D341Med (cell line): ENCODE results near the gene PRDM12.

Experiments
- DNase-seq: peaks from one replicate; pipeline ENCODE4 v3.0.0; 2012; ENCODE audit warnings: low spot score

PRDM12 gene

DNA sequence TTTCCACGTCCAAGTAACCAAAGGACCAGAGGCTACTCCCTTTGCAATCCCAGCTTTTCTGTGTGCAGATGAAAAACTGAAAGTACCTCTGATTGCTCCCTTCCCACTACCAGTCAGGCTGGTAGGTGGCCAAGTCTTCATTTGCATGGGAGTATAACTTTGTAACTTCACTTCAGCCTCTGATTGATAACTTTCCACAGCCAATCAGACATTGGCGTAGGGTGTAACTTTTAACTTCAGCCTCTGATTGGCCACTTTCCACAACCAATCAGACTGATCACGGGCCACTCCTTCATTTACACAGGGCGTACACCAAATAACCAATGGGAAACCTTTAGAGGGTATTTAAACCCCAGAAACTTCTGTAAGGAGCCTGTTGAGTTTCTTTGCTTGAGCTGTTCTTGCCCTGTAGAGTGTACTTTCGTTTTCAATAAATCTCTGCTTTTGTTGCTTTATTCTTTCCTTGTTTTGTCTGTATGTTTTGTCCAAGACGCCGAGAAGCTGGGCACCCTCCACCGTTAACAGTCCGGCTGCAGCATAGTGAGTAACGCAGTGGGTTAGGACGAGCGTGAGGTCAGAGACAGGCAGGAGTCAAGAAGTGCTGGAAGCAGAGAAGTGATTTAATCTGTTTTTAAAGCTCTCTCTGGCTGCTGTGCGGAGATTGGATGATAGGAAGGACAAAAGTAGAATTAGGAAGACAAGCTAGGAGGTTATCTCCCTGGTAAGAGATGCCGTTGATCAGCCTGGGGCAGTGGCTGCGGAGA is 25.7 kb downstream of the PRDM12 start:
- DNase-seq: no peak

DNA sequence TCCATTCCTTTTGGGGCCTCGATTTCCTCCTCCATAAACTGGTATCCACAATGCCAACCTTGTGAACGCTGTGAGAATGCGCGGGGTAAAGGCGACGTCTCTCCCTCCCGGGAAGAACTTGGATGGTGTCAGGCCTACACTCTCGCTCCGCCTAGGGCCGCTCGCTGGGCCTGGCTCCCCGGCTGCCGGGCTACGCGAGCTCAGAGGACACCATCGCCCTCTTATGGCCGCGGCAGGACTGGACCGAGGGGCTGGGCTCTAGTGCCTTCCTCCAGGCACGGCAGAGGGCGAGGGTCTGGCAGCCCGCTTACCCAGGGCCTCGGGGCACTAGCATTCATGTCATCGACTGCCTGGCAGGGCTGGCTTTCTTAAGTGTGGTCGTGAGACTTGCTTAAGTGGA is 27.9 kb downstream of the PRDM12 start:
- no peak for DNase-seq

DNA sequence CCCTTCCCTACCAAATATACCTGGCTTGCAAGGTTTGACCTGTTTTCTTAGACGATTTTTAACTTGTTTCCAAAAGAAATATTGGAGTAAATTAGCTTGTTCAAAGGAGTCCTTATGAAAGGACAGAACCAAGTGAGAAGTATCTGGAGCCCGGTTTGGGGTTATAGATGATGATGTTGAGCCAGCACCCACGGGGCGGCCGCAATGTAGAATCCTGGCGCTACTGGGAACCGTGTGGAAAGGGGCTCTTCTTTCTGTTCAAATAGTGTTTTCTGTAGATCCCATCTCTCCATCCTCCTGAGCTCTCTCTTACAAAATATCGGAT is 28.7 kb downstream of the PRDM12 start:
- no peak for DNase-seq

DNA sequence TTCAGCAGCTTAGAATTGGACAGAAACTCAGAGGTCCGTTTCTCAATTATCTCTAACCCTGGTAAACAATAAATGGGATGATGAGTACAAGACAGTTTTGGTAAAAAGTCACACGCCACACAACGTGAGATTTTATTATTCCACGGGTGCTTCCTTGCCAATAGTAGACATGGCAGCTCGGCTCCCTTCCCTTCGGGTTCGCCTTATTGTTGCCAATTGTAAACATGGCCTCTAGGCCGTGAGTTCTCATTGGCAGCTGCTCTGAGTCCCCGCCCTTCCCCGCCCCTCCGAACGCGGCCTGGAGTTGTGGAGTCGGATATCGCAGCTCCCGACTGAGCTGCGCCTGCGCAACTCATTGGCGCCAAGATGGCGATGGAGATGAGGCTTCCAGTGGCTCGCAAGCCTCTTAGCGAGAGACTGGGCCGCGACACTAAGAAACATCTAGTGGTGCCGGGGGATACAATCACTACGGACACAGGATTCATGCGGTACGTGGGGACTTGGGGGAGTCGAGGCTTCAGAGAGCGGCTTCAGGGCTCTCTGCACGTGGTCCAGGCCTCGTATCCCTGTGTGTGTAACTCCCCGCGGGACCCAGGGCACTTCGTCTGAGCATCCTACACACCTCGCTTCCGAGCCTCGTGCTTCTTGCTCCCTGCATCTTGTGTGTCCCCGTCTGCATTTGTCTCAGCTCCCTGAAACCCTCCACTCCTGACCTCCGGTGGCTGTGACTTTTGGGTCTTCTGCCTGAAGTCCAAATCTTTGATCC is 29.2 kb downstream of the PRDM12 start, which contains the start of gene EXOSC2:
EXOSC2 (plus strand) TSS at position 355 of the 766 bp plus-strand sequence; CDS start at position 367, 12 bp downstream.
- peak; percentile 96 for DNase-seq

DNA sequence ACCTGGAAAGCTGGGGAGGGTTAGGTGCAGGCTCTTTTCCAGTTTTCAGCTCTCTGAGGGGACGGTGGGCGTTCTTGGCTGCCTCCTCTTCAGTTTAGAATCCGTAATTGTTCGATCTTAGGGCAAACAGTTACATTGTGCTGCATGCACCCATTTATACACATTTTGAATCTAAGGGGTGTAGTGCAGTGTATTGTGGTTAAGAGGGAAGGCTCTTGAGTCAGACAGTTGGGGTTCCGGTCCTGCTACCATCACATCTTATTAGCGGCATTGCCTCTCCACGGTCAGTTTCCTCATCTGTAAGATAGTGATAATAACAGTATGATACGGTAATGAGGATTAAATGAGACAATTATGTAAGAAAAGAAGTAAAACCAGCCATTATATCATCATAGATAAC is 29.8 kb downstream of the PRDM12 start:
- no peak for DNase-seq

DNA sequence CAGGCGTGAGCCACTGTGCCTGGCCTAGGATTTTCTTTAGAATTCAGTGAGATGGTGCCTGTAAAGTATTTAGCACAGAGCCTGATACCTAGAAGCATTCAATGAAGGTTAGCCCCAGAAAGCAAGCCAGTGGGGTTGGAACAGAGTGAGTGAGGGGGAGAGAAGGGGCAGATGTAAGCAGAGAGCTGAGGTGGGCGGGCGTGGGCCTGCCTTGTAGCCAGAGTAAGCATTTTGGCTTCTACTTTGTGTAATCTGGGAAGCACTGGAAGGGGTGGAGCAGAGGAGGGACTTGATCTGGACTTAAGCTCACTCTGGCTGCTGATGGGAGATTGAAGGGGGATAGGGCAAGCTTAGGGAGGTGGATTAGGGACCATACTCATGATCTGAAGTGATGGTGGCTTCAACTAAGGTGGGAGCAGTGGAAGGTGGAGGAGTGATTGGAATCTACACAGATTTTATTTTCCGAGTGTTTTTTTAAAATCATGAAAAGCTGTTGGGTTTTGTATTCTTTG is 31.8 kb downstream of the PRDM12 start:
- peak; percentile 60 for DNase-seq

DNA sequence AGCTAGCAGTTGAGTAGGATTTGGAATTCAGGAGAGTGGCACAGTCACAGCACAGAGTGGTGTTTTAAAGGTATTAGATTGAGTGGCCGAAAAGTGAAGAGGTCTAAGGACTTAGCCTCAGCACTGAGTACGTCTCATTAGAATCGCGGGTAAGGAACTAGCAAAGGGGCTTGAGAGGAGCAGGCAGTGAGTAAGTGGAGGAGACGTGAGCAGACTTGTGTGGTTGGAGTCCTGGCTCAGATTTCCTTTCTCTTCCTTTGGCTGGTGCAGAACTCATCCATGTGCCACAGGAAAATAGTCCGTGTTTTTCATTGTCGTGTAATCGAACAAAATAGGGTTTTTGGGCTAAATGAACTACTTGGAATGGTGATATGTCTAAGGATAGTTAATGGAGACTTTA is 32.6 kb downstream of the PRDM12 start:
- DNase-seq: no peak

DNA sequence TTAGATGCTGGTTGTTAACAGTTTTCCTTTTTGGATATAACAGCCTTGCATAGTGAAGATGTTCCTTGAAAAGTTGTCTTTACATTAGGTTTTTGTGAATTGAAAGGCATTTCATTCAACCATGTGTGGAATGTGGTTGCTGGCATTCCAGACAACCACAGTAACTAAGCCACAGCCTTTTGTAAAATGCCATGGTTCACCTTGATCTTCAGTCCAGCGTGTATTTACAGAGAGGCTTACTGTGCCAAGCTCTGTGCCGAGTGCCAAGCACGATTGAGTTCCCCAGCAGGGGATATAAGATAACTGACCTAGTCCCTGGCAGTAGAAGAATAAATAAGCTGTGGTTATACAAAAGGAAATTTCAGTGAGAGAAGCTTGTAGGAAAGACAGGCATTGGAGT is 34.1 kb downstream of the PRDM12 start:
- DNase-seq: no peak

DNA sequence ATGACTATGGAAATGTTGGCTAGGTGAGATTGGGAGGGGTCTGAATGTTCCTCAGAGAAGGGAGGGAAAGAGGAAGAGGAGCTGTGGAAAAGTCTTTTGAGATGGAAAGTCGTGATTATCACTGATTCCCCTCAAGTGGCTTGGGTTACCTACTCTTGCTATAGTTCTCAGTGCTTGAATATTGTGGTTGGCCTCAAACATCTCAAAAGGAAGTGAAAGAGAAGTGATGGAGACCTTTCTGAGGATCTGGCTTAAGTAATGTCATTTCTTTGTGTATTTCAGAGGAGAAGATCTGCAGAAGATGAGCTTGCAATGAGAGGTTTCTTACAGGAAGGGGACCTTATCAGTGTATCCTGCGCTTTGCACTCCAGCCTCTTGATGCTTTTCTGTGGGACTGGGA is 34.7 kb downstream of the PRDM12 start:
- no peak for DNase-seq

DNA sequence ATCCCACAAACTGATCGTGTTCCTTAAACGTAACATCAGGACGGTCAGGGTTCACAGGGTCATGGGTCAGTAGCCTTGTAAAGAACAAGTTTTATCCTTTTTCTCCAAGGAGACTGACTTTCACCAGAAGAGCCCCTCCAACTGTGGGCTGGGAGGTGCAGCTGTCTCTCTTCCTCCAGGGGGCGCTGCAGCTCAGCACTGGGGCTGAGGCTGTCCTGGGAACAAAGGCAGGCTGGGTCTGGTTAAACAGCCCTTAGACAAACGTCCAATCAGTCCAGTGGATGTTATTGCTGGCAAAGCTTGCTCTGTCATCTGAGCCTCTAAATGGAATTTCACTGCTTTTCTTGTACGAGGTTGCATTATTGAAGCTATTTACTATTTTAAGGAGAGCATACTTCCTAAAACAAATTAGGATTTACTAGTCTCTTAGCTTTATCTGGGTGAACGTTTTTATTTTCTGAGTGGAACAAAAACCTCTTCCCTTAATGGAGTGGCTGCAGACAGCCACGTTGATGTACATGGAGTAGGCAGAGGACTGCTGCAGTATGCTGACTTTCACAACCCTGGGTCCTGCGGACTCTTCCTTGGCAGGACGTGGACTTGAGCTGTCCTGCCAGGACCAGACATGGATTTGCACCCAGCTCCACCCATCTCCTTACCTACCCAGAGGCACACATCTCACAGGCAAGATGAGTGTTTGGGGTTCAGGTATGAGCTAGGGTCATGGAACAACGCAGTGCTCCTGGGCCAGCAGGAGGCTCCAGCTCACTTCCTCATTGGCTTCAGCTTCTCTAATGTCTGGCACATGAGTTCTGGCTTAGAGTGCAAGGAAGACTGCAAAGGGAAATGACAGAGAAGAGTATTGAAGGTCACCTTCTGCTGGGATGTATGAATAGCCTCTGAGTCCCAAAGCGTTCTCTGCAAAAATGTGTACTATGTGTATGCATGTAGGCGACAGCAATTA is 36.9 kb downstream of the PRDM12 start:
- peak; percentile 86 for DNase-seq

DNA sequence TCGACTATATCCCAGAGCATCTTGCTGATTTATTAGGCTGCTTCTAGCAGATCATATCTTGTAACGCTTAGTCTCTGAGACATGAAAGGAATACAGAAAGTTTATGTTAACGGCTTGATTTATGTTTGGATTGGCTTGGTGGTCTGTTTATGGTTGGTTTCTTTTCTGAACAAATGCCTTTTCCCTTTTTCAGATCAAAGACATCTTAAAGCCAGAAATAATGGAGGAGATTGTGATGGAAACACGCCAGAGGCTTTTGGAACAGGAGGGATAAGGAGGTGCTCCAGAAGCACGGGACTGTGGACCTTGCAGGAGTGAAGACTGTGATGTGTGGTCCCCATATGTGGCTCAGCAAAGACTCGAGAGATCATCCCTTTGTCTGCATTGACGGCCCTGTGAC is 39.1 kb downstream of the PRDM12 start:
- no peak for DNase-seq

DNA sequence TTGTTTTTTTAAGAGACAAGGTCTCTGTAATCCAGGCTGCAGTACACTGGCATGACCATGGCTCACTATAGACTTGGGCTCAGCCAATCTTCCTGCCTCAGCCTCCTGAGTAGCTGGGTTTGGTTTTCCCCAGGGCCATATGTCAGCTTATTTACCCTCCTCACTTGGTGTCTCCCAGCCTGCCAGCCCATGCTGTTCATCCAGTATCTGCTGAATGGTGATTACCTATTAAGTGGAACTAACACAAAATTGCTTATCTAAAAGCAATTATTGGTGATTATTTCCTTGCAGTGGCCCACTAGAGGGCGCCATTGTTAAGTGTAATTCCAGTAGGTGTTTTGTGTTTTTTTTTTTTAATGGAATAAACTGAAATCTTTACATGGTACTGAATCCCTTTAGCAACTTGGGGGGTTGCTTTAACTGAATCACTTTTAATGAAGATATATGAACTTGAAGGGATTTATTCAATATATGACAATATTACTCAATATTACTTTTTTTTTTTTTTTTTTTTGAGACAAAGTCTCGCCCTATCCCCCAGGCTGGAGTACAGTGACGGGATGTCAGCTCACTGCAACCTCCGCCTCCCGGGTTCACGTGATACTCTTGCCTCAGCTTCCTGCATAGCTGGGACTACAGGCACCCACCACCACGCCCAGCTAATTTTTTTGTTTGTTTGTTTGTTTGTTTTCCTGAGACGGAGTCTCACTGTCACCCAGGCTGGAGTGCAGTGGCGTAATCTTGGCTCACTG is 43.0 kb downstream of the PRDM12 start:
- peak; percentile 57 for DNase-seq

DNA sequence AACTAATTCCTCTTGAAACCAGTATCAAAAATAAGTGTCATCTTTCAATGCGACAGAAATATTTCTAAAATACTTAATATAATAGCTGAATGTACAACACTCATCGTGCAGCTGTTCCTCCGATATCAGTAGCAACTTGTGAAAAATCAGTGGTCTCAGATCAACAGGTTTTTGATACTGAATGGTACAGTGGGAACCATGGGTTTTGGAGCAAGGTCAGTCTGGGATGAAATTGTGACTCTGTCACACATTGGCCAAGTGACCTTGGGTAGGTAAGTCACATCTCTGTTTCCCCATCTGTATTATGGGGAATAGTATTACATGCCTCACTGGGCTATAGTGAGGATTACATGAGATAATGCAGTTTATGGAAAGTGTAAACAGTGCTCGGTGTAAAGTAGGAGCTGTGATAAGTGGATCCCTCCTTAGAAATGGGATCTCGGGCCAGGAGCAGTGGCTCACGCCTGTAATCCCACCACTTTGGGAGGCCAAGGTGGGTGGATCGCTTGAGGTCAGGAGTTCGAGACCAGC is 46.5 kb downstream of the PRDM12 start:
- DNase-seq: no peak

DNA sequence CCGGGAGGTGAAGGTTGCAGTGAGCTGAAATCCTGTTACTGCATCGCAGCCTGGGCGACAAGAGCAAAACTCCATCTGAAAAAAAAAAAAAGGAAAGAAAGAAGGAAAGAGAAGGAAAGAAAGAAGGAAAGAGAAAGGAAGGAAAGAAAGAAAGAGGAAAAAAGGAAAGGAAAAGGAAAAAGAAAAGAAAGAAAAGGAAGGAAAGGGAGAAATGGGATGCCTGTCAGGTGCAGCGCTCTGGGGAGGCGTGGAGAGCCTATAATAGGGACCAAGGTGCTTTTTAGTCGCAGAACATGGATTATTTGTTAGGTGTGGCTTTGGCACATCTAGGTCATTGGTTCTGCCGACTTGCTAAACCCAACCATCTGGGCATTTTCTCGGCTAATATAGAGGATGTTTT is 47.1 kb downstream of the PRDM12 start:
- DNase-seq: no peak

DNA sequence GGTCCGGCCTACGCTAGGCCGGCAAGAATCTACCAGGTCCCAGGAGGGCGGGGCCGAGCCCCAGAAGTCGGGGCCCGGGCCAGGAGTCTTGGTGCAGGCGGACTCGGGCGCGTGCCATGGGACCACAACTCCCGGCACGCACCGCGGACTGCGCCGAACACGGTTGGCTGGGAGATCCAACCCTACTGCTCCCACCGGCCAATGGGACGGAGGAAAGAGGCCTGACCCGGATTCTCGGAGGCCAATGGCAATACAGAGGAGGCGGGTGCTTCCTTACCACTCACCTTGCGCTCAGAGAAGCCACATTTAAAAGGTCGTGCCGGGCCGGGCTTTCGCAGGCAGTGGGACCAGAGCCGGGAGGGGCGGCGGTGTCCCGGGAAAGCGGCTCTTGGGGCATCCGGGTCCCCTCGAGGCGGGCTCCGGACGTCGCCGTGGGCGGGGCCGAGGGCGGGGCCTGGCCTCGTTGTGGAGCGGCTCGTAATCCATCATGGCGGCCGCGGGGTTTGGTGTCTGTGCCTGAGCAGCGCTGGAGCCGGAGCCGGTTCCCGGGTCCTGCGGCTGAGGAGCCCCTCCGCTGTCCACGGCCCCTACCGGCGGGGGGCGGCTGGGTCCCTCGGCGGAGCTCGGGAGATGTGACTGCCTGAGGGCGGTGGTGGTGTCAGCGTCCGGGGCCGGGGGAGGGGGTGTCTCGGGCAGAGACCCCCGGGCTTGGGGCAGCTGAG is 48.3 kb downstream of the PRDM12 start:
- peak; percentile 95 for DNase-seq

DNA sequence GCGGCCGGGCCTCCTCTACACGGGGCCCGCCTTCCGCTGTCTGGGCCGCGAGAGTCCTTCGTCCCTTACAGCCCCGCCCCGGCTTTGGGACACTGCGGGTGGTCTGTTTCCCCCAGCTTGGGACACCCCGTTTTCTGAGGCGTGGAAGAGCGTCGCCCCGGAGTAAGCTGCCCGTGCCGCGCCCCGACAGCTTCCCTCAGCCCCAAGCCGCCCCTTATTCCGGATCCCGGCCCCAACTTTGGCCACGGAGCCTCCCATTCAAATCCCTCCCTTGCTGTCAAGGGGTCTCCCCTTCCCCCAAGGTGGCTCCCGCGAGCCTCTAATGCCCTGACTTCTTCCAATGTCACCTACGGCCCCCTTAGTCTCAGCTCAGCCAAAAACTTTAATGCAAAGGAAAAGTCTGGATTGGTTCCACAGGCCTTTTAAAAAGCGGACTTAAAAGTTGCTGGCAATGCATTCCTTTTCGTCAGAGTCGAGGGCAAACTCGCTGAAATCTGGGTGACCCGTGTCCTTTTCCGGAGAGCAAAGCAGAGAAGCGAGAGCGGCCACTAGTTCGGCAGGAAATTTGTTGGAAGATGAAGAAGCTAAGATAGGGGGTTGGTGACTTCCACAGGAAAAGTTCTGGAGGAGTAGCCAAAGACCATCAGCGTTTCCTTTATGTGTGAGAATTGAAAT is 49.0 kb downstream of the PRDM12 start:
- DNase-seq: no peak

DNA sequence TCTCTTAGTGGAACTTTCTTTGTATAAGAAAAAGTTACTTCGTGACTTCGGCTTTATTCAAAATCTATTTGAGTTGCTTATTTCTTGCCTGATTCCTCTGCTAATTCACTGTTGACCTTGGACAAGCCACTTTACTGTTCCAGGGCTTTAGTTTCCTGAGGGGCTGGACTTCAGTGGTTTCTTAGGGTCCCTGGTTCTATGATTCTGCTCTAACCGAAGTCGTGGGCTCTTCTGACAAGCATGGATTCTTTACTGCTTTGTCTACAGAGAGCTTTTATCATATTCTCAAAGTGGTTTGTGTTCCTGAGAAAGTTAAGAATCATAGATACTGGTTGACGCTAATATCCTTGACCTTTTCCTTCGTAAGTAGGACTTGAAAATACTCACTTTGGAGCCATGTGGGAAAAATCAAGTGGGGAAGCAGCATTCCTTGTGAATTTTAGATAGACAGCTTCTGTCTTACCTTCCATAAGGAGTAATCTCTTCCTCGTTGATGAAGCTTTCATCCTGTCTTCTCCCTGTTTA is 50.3 kb downstream of the PRDM12 start:
- DNase-seq: no peak

DNA sequence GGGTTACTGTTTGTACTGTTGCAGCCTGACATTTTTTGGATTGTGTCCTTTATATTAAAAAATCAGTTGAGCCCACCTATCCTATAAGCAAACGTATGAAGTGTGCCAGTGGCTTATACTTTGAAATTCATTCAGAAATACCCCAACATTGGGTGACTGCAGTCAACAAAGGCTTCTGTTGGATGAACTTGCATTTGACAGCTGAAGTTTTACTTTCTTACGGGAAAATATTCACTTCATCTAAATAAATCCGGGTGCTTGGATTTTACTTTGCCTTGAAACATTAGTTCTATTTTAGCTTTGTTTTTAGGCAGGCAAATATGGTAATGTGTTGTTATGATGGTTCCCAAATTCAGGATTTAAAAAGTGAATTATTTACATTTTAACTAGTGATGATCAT is 50.9 kb downstream of the PRDM12 start:
- DNase-seq: no peak

DNA sequence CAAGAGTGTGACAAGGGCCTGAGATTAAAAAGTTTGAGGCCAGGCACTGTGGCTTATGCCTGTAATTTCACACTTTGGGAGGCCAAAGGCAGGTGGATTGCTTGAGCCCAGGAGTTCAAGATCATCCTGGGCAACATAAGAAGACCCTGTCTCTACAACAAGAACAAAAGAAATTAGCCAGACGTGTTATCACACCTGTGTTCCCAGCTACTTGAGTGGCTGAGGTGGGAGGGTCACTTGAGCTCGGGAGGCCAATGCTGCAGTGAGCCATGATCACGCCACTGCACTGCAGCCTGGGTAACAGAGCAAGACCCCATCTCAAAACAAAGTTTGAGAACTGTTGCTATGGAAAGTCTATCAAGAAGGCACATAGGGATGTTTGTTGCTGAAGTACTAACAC is 54.2 kb downstream of the PRDM12 start:
- no peak for DNase-seq

DNA sequence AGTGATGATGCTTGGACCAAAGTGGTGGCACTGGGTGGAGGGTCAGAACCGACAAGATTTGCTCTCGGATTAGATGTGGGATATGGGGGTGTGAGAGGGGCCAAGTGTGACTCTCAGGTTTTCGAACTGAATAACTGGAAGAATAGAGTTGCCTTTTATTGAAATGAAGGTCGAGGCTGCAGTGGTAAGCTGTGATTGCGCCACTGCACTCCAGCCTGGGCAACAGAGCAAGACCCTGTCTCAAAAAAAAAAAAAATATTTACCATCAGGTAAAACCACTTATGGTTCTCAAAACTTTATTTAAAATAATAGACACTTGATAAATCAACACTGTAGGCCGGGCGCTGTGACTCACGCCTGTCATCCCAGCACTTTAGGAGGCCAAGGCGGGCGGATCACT is 56.4 kb downstream of the PRDM12 start:
- no peak for DNase-seq
